GM12892 (cell line): ENCODE results near the gene TCF23.

Source experiments
- POLR2A ChIP-seq: IDR thresholded peaks from 2 replicates; pipeline ENCODE4 v1.6.1; 2011; ENCODE audit warnings: low read depth, low read length, control low read depth
- POLR2AphosphoS5 ChIP-seq: IDR thresholded peaks from 2 replicates; pipeline ENCODE4 v1.6.1; 2011; ENCODE audit warnings: low read depth, low read length, control low read depth

DNA sequence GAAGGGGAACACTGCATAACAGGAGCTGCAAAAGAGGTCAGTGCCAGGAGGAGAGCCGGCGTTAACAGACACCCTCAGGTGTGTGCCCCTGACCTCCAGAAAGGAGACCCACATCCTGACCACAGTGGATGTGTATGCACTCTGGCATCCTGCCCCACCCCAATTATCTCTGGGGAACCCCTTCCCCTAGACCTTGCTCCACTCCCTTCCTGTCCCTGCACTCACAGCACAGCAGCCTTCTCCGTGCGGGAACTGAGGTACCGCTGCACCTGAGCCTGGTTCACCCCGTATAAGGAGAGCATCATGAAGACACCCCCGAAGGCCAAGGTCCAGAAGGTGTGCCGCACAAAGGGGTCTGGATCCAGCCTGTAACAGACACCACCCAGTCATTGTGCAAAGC is 55.8 kb downstream of the TCF23 start:
- TF ChIP-seq POLR2AphosphoS5 = no peak
- no peak for TF ChIP-seq POLR2A
